OCI-LY1 (cell line): ENCODE results near the gene SASH3.

Experiments
- CTCF ChIP-seq: fragments of 200-600 bp; sonication (generic), shearing (Covaris generic); IDR thresholded peaks from 2 replicates; pipeline ENCODE4 v1.5.1; 2017; ENCODE audit warnings: mild to moderate bottlenecking, antibody characterized with exemption, low read length, moderate library complexity, mixed read lengths
- EZH2 ChIP-seq: fragments of 200-600 bp; sonication (generic), shearing (Covaris generic); IDR thresholded peaks from 2 replicates; pipeline ENCODE4 v1.8.0; 2017; ENCODE audit warnings: borderline replicate concordance, mixed run types, mild to moderate bottlenecking, antibody characterized with exemption, low read length, moderate library complexity, mixed read lengths

DNA sequence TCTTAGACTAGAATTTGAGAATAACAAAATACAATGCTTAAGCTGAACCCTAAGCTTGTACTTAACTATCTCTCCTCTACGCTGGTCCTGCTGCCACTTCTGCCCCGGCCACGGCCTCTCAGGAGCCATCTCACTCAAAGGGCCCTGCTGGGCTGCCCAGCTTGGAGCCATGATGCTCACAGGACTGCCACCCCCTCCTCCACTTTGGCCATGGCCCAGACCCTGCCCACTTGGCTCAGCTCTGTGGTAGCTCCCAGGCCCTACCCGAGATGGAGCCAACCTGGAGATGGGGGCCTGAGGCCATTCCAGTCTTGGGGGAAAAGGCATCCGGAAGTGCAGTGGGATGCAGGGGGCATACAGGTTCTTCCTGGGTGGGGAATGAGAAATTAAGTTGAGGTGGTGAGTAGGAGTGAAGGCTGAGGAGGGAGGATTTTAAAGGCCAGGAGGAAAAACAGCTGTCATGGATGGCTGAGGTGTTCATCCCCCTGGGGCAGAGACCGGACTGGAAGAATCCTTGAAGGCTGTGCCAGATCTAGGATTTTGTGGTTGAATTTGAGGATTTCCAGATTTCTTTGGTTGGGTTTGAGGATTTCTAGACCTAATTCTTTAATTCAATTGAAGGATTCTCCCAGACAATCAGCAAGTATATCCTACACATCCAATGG, 824 bp downstream of the SASH3 start:
- TF ChIP-seq CTCF: no peak
- TF ChIP-seq EZH2: no peak
